Liver (tissue), 3 donors: Measurements from ENCODE around the gene ATF7.

Experiments
- CTCF ChIP-seq: fragments of 150-350 bp; IDR thresholded peaks from 2 replicates; pipeline ENCODE4 v1.5.1; 2017; ENCODE audit warnings: improper control_type of control experiment, low read depth, low read length; ENCODE audit not compliant: missing input control
- EGR1 ChIP-seq, 2 donors: IDR thresholded peaks; 2 replicates each; pipeline ENCODE4 v1.6.1; 2016 to 2018; ENCODE audit warnings: antibody characterized with exemption in 2 of 2, low read depth in 2 of 2
- FOXA1 ChIP-seq: IDR thresholded peaks from 2 replicates; pipeline ENCODE4 v1.6.1; 2016; ENCODE audit warnings: antibody characterized with exemption
- FOXA2 ChIP-seq: IDR thresholded peaks from 2 replicates; pipeline ENCODE4 v1.6.1; 2016; ENCODE audit warnings: antibody characterized with exemption
- GABPA ChIP-seq, 2 donors: IDR thresholded peaks in 1 of 2; conservative IDR thresholded peaks in 1 of 2; 2 replicates each; pipeline ENCODE4 v1.6.1; 2016; ENCODE audit warnings: antibody characterized with exemption in 2 of 2, mild to moderate bottlenecking in 1 of 2, moderate library complexity in 1 of 2
- JUND ChIP-seq, 2 donors: IDR thresholded peaks; 2 replicates each; pipeline ENCODE4 v1.6.1; 2016; ENCODE audit warnings: antibody characterized with exemption in 2 of 2
- MAX ChIP-seq: IDR thresholded peaks from 2 replicates; pipeline ENCODE4 v1.6.1; 2016; ENCODE audit warnings: antibody characterized with exemption
- RAD21 ChIP-seq, 2 donors: IDR thresholded peaks; 2 replicates each; pipeline ENCODE4 v1.6.1; 2016; ENCODE audit warnings: antibody characterized with exemption in 2 of 2, mild to moderate bottlenecking in 2 of 2
- REST ChIP-seq: IDR thresholded peaks from 2 replicates; pipeline ENCODE4 v1.6.1; 2016; ENCODE audit warnings: antibody characterized with exemption, mild to moderate bottlenecking
- RXRA ChIP-seq, 2 donors: IDR thresholded peaks; 2 replicates each; pipeline ENCODE4 v1.6.1; 2017 to 2018; ENCODE audit warnings: antibody characterized with exemption in 2 of 2, mild to moderate bottlenecking in 1 of 2
- SP1 ChIP-seq: IDR thresholded peaks from 2 replicates; pipeline ENCODE4 v1.6.1; 2018; ENCODE audit warnings: antibody characterized with exemption, mild to moderate bottlenecking
- TAF1 ChIP-seq: conservative IDR thresholded peaks from 2 replicates; pipeline ENCODE4 v1.6.1; 2016; ENCODE audit warnings: antibody characterized with exemption, mild to moderate bottlenecking
- YY1 ChIP-seq: IDR thresholded peaks from 2 replicates; pipeline ENCODE4 v1.6.1; 2016; ENCODE audit warnings: antibody characterized with exemption, mild to moderate bottlenecking
- ZBTB33 ChIP-seq: IDR thresholded peaks from 2 replicates; pipeline ENCODE4 v1.6.1; 2016; ENCODE audit warnings: antibody characterized with exemption
- donor health status: healthy.
- donor health status: healthy.

GRCh38 chr12:53600490-53601295 lies 25.5 kb downstream of the ATF7 start:
- no peak for TF ChIP-seq CTCF
- no peak for TF ChIP-seq ZBTB33
- no peak for TF ChIP-seq MAX
- no peak for TF ChIP-seq SP1
- TF ChIP-seq TAF1: no peak
- TF ChIP-seq YY1: no peak
- TF ChIP-seq REST: no peak
- no peak for TF ChIP-seq EGR1 (IDR thresholded peaks at IDR 0.05; ENCODE audit: low read depth in 2 of 2)
- no peak for TF ChIP-seq RAD21 (IDR thresholded peaks at IDR 0.05)
- TF ChIP-seq GABPA (IDR thresholded peaks at IDR 0.05 in 1 of 2, conservative IDR thresholded peaks at IDR 0.05 in 1 of 2): no peak
- TF ChIP-seq FOXA1: no peak
- TF ChIP-seq RXRA (IDR thresholded peaks at IDR 0.05): no peak
- TF ChIP-seq JUND (IDR thresholded peaks at IDR 0.05): no peak
- TF ChIP-seq FOXA2: no peak
